GM19351 (cell line): ENCODE data around the gene ENTR1.

Source experiments
- ATAC-seq: cut with Tn5 transposase; IDR thresholded peaks from one replicate; pipeline ENCODE4 v1.9.1; 2021; ENCODE audit warnings: mild to moderate bottlenecking, moderate library complexity; ENCODE audit not compliant: unreplicated experiment

Gene ENTR1

DNA sequence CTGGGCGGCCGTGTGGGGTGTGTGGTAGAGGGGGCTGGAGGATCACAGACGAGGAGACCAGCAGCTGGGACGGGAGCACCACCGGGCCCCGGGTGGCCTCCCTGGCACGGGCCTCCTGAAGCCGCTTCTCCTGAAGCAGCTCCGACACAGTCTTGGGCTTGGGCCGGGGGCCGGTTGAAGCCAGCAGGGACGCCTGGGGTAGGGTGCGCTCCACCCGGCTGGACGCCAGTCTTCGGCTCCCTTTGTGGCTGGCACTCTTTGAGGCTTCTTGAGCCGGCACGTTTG is 31.5 kb downstream of the ENTR1 start:
- no peak for ATAC-seq

DNA sequence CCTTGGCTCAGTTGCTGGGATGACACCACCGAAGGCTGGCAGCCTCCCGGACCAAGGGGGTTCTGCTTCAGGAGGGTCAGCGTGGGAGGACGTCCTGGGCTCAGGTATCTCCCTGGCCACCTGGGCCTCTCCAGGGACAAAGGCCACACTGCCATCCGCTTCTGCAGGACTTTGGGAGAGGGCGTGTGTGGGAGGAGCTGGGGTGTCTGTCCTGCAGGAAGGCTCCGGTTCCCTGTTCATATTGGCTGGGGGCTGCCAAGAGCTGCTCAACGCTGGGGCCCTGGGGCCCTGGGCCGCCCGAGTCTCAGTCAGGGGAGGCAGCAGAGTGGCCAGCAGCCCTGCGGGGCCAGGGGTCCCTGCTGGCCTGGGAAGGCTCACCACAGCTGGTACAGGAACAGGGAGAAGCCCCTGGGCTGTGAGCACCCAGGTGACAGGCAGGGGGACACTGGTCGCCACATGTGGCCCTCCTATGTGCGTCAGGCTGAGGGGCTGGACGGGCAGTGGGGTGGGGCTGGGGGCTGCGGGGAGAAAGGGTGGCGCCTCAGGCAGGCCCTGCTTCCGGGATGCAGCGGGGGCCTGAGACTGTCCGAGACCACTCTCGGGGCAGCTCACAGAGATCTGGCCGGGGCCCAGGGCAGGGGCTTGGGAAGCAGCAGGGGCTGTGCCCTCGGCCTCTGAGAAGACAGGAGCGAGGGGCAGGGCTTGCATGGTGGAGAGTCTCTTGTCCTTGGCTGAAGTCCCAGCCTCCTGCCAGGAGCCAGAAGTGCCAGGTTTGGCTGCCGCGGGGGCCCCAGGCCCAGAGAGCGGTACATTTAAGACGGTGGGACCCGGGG is 32.0 kb downstream of the ENTR1 start:
- ATAC-seq = no peak

DNA sequence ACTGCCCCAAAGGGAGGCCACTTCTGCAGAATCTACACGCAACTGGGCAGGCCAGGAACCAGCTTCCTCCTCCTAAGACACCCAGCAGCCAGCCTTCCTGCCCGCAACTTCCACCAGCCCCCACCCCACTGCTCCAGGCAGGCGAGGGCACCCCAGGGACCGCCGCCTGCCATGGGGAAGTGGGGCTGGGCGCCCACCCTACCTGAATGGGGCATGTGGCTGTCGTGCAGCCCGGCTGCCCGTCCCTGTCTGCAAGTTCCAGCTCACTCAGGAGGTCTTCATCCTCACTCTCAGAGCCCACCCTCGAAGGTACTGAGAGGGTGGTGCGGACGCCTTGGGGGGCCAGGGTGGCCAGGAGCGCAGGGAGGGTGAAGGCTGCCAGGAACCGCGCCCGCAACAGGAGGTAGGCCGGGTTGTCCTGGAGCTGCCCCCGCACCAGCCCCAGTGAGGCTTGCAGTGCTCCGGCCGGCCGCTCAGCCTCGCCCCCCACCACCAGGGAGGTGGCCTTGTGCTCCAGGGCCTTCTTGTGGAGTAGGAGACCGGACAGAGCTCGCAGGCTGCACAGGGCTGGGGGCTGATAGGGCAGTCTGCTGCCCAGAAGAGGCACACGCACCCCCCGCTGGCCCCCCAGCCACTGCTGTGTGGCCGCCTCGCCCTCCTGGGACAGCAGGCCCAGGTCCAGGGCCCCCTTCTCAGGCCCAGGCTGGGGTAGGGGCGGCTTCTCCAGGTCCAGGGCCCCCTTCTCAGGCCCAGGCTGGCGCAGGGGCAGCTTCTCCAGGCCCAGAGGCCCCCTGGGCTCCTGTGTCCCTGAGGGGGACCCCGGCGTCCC is 32.9 kb downstream of the ENTR1 start:
- ATAC-seq = no peak

DNA sequence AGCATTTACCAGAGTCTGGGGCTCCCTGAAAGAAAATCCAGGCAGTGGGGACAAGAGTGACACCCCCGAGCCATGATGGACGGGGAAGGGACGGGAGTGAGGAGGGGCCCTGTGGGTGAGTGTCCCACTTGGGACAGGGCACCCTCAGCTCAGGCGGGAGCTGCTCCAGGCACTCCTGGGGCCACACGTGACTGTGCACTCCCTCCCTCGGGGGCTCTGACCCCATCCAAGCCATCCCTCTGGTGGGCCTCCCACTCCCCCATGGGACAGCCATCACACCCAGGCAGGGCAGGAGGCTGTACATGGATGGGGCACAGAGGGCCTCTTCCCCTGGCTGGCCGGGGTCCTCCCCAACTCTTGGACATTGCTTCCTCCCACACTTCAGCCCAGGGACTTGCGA is 34.0 kb downstream of the ENTR1 start:
- ATAC-seq = no peak

GRCh38 chr9:136375096-136375495 is 35.3 kb downstream of the ENTR1 start:
- no peak for ATAC-seq

DNA sequence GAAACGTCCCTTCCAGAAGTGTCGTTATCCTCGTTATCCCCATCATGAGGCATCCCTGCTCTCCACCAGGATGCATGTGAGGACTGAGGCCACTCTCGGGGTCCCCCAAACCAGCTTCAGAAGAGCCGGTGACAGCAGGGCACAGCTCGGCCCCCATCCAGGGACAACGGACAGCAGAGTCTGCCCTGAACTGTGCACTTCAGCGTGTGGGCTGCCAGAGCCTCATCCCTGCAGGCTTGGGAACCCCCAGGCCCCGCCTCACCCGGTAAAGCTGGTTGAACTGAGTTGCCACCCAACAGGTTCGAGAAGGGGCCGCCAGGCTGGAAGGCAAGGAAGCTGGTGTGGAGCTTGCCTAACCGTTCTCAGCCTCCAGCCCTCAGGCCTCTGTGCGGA is 36.2 kb downstream of the ENTR1 start:
- no peak for ATAC-seq

DNA sequence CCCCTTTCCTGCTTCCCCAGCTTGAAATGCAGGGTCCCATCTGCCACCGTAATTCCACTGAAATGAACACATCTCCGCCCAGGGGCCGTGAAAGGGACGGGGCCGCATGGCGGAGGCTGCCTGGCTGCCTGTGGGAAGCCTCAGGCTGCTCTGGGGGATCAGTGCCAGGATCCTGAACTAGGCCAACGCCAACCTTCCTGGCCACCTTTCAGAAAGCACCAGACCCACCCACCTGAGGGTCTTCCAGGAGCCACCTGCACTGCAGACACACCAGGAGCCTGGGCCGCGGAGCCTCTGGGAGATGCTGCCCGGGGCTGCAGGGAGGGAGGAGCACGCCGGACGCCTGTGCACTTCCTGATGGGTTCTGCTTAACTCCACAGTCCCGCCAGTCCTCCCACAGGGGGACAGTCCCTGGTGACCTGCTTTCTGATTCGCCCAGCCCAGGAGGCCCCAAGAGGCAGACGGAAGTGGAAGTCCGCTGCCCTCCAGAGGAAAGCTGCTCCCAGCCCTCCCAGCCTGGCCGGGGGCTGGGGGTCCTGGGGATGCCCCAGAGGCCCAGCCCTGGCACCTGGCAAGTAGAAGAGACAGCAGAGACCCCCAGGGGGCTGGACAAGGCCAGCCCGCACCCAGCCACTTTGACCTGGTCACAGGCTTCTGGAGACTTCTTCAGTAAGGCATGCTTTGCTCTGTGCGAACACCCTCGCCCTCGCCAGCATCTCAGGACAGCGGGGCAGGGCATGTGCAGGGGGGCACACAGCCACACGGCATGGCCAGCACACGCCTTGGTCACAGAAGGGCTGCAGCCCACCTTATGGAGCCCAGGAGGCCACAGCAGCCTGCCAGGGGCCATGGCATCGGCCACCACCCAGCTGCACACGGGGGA is 36.9 kb downstream of the ENTR1 start, which contains the start of gene CARD9:
Gene CARD9 (minus strand): TSS at position 370 of the 883 bp plus-strand sequence. CDS start 1,591 bp downstream, outside the sequence.
- ATAC-seq = no peak

- ATAC-seq = no peak
Measured at GRCh38 chr9:136372561-136373299, 37.7 kb downstream of the ENTR1 start.

DNA sequence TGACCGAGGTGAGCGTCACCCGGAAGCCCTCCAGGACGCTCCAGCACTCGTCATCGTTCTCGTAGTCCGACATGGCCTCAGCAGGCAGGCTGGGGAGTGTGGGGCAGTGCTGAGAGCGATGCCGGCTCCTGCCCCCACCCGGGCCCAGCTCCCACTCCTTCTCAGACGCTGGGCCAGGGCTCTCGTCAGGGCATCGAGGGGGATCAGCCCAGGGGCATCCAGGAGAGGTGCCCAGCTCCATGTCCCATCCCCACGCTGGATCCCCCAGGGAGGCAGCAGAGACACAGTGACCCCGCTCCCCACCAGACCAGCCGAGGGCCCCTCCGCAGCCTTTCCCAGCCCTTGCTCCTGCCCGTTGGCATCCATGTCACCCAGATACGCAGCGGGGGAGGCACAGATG is 38.4 kb downstream of the ENTR1 start:
- no peak for ATAC-seq

GRCh38 chr9:136371533-136371880 is 38.9 kb downstream of the ENTR1 start:
- ATAC-seq = no peak

GRCh38 chr9:136370687-136371532 is 39.5 kb downstream of the ENTR1 start:
- no peak for ATAC-seq

- no peak for ATAC-seq
Measured at GRCh38 chr9:136370037-136370436, 40.4 kb downstream of the ENTR1 start.

- no peak for ATAC-seq
Measured at GRCh38 chr9:136368190-136368589, 42.2 kb downstream of the ENTR1 start.

- no peak for ATAC-seq
Measured at GRCh38 chr9:136367296-136368145, 42.9 kb downstream of the ENTR1 start.

GRCh38 chr9:136366826-136367225 is 43.6 kb downstream of the ENTR1 start:
- ATAC-seq = no peak

GRCh38 chr9:136365775-136366222 is 44.6 kb downstream of the ENTR1 start:
- ATAC-seq = no peak

GRCh38 chr9:136364942-136365774 is 45.3 kb downstream of the ENTR1 start:
- ATAC-seq = no peak
